Gastroesophageal sphincter (tissue), 4 donors: ENCODE measurements around the gene GRID1. TPM values are rescaled to one million over a fixed set of nuclear protein-coding genes. Genes with fewer than 3 reads are reported as not detected.

Experiments
- ATAC-seq: fragments of 150-250 bp; one replicate; pipeline ENCODE4 v1.9.1; 2016; ENCODE audit warnings: mild to moderate bottlenecking, moderate library complexity
- H3K27ac ChIP-seq, 4 donors: fragments of 200-600 bp; sonication (generic) in 3 of 4; 1 replicate in 3 of 4; 2 replicates in 1 of 4; pipeline ENCODE4 v1.5.1; 2016 to 2019
- H3K27me3 ChIP-seq: fragments of 200-600 bp; sonication (generic); one replicate; pipeline ENCODE4 v1.5.1; 2019
- H3K36me3 ChIP-seq, 2 donors: fragments of 200-600 bp; sonication (generic); one replicate each; pipeline ENCODE4 v1.5.1; 2019; ENCODE audit warnings: control low read depth in 1 of 2
- H3K4me1 ChIP-seq, 3 donors: fragments of 200-600 bp; sonication (generic); 1 replicate in 2 of 3; 2 replicates in 1 of 3; pipeline ENCODE4 v1.5.1; 2016 to 2019; ENCODE audit warnings: control low read depth in 2 of 3
- H3K4me3 ChIP-seq, 2 donors: fragments of 200-600 bp; sonication (generic); one replicate each; pipeline ENCODE4 v1.5.1; 2019; ENCODE audit warnings: mild to moderate bottlenecking in 1 of 2, moderate library complexity in 1 of 2
- H3K9me3 ChIP-seq, 3 donors: fragments of 200-600 bp; sonication (generic); one replicate each; pipeline ENCODE4 v1.5.1; 2017 to 2019; ENCODE audit warnings: control low read depth in 2 of 3
- CTCF ChIP-seq, 4 experiments: fragments of 200-600 bp in 2 of 4; fragments of 450-650 bp in 2 of 4; sonication (generic) in 1 of 4; IDR thresholded peaks; one replicate each; pipeline ENCODE4 v1.5.1; 2017 to 2019; ENCODE audit warnings: antibody characterized with exemption in 4 of 4, mild to moderate bottlenecking in 2 of 4, moderate library complexity in 2 of 4
- EP300 ChIP-seq: sonication (generic); formaldehyde crosslinking; IDR thresholded peaks from one replicate; pipeline ENCODE4 v1.6.1; 2017; ENCODE audit warnings: antibody characterized with exemption, mild to moderate bottlenecking
- POLR2A ChIP-seq, 2 donors: fragments of 450-650 bp; IDR thresholded peaks; one replicate each; pipeline ENCODE4 v1.6.1; 2017; ENCODE audit warnings: antibody characterized with exemption in 2 of 2, mild to moderate bottlenecking in 2 of 2, moderate library complexity in 1 of 2
- POLR2AphosphoS5 ChIP-seq: sonication (generic); formaldehyde crosslinking; IDR thresholded peaks from one replicate; pipeline ENCODE4 v1.6.1; 2017; ENCODE audit warnings: antibody characterized with exemption
- WGBS, 2 donors: methylation state at CpG; one replicate each; pipeline ENCODE4 v1.1.5; 2018; ENCODE audit warnings: low coverage in 1 of 2; 5-methylcytosine and 5-hydroxymethylcytosine counted together
- total RNA-seq, 4 donors: library from RNA; depleted of rRNA; stranded (reverse); fragments of >200 nt; gene quantifications; one replicate each; pipeline ENCODE4 v1.1.0, GENCODE V29; 2016

The GRID1 gene
- total RNA-seq, 4 donors from 2014 or later, result 1.2 to 2.7 (median 1.7) TPM

DNA sequence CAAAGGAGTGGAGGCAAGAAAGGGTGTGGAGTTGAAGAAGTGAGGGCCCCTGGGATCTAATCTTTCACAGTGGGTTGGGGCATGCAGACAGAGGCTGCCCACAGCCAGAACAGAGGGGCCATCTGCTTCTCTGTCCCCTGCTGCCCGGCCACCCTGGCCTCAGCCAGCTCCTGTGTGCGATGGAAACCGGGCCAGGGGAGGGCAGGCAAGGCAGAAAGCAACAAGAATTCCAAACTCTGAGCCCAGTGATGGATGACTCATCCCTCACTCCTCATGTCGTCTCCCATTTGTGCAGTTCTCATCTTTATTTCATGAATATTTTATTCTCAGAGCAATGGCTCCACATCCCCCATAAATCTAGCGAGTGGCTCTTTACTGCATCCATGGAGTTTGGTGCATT is 757.1 kb downstream of the GRID1 start:
- Histone ChIP-seq H3K4me3 (no peak overlapping the region), H3K27me3 (no peaks in the 10 kb centered on the region), H3K4me1 (no peaks in the 10 kb centered on the region), H3K36me3 (no peaks in the 10 kb centered on the region), H3K9me3 (no peaks in the 10 kb centered on the region), H3K27ac (no peak overlapping the region)
- 55 to 62% methylated on average over 3 to 5 of the region's 5 CpGs for WGBS, 2 donors
- TF ChIP-seq POLR2AphosphoS5, result no peak
- TF ChIP-seq EP300, result no peak
- TF ChIP-seq POLR2A (IDR thresholded peaks at IDR 0.05), result no peak
- TF ChIP-seq CTCF (IDR thresholded peaks at IDR 0.05), result no peak
- ATAC-seq, result no peak

DNA sequence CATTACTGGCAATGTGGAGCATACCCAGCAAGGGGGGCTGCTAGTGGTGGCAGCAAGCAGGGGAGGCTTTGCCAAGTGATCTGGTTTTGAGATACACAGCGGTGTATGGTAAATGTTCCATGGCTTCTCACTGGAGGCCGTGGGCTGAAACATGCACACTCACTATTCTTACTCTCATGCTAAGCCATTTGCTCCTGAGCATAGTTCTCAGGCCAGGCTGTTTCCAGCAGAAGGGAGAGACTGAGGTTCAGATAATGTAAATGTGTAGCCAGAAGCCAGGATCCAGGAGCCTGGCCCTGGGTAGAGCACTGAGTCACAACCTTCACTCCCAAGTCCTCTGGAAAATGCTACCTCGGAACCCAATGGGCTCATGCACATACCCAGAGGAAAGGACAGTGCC is 757.9 kb downstream of the GRID1 start:
- no peak overlapping the region for H3K4me3 ChIP-seq
- H3K36me3 ChIP-seq, result no peaks in the 10 kb centered on the region
- ATAC-seq, result no peak
- H3K9me3 ChIP-seq, result no peaks in the 10 kb centered on the region
- no peak for TF ChIP-seq EP300
- TF ChIP-seq POLR2A (IDR thresholded peaks at IDR 0.05), result no peak
- TF ChIP-seq CTCF (IDR thresholded peaks at IDR 0.05), result no peak
- TF ChIP-seq POLR2AphosphoS5, result no peak
- H3K4me1 ChIP-seq, result no peaks in the 10 kb centered on the region
- no peaks in the 10 kb centered on the region for H3K27me3 ChIP-seq
- no peak overlapping the region for H3K27ac ChIP-seq
- WGBS, 2 donors, result 94% methylated on average over 3 of the region's 3 CpGs; no CpG with 5 or more reads in 1 of the 2 donors

DNA sequence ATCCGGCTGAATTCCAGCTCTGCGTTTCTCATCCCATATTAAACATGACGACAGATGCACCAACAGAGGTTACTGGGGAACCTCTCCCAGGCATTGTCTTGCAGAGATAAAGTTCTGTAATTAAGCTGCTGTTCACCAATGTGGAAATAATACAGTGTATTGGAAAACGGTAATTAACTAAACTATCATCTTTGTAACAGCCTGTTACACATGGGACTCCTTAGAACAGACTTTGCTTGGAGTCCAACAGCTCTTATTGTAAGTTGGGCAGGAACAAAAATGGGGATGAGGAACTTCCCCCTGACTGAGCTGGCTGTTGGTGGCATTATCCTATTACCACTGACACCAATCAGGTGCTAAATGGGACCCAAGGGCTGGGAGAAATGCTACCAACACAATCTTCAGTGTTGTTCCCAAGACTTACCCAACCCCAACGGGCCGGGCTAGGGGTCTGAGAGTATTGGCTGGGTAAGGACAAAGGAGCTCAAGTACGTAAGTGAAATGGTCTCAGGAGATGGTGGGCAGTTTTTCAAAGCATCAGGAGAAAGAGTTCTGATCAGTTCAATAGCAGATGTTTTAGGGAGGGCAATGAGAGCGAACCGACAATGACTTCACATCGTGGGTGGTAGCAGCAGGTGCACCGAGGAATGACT is 759.4 kb downstream of the GRID1 start:
- Histone ChIP-seq H3K9me3 (no peaks in the 10 kb centered on the region), H3K27ac (no peak overlapping the region), H3K4me1 (no peaks in the 10 kb centered on the region), H3K27me3 (no peaks in the 10 kb centered on the region), H3K36me3 (no peaks in the 10 kb centered on the region), H3K4me3 (no peak overlapping the region)
- 82 to 84% methylated on average over 7 to 11 of the region's 11 CpGs for WGBS, 2 donors
- TF ChIP-seq EP300 (no peak), POLR2AphosphoS5 (no peak), CTCF (IDR thresholded peaks at IDR 0.05) (no peak), POLR2A (IDR thresholded peaks at IDR 0.05) (no peak)
- no peak for ATAC-seq

- Histone ChIP-seq H3K4me1 (no peaks in the 10 kb centered on the region), H3K27ac (no peak overlapping the region), H3K27me3 (no peaks in the 10 kb centered on the region), H3K4me3 (no peak overlapping the region), H3K36me3 (no peaks in the 10 kb centered on the region), H3K9me3 (no peaks in the 10 kb centered on the region)
- 80 to 88% methylated on average over 1 to 5 of the region's 5 CpGs for WGBS, 2 donors
- ATAC-seq, result no peak
- TF ChIP-seq POLR2A (IDR thresholded peaks at IDR 0.05), result no peak
- no peak for TF ChIP-seq POLR2AphosphoS5
Observed at GRCh38 chr10:85606401-85606800, 760.2 kb downstream of the GRID1 start.

GRCh38 chr10:85604884-85605283 is 761.7 kb downstream of the GRID1 start:
- no peak for TF ChIP-seq CTCF (IDR thresholded peaks at IDR 0.05)
- TF ChIP-seq POLR2A (IDR thresholded peaks at IDR 0.05), result no peak
- TF ChIP-seq POLR2AphosphoS5, result no peak
- TF ChIP-seq EP300, result no peak
- Histone ChIP-seq H3K36me3 (no peaks in the 10 kb centered on the region), H3K4me1 (no peaks in the 10 kb centered on the region), H3K4me3 (no peak overlapping the region), H3K27me3 (no peaks in the 10 kb centered on the region), H3K27ac (no peak overlapping the region), H3K9me3 (no peaks in the 10 kb centered on the region)
- no peak for ATAC-seq
- 57 to 66% methylated on average over 5 of the region's 5 CpGs for WGBS, 2 donors
